B cell (primary cell): ENCODE measurements around the gene CLIP2. TPM values are rescaled to one million over a fixed set of nuclear protein-coding genes. Genes with fewer than 3 reads are reported as not detected.
A peak's percentile ranks its signal among the peaks of the same experiment; 100 is the strongest.
"Not testable (repeated sequence)": the region's sequence is repeated elsewhere in the genome, so short reads cannot be mapped to it uniquely, and the experiment has no call there.

Experiments used
- ATAC-seq: fragments of 200-7000 bp; cut with Tn5 transposase; one replicate; pipeline ENCODE4 v1.10.0; 2021; ENCODE audit warnings: low read depth, mild to moderate bottlenecking, moderate number of reproducible peaks, moderate library complexity
- CTCF ChIA-PET: fragments of 350-600 bp; sonication (Branson Sonifier 250); formaldehyde crosslinking; loops from one replicate; lab custom pipeline; 2021; ENCODE audit warnings: antibody characterized with exemption, inconsistent platforms; lab: Charles Lee
- POLR2A ChIA-PET: fragments of 350-600 bp; sonication (Branson Sonifier 250); formaldehyde crosslinking; loops from one replicate; lab custom pipeline; 2021; ENCODE audit warnings: antibody characterized with exemption; lab: Charles Lee
- DNase-seq: peaks from one replicate; pipeline ENCODE4 v3.0.0; 2013
- H2AFZ ChIP-seq: 2 replicates; pipeline ENCODE4 v1.6.1; 2012; ENCODE audit warnings: mild to moderate bottlenecking, low read depth, low read length; ENCODE audit not compliant: insufficient read depth, poor library complexity, severe bottlenecking
- H3K27ac ChIP-seq, 2 donors: 1 replicate in 1 of 2; 2 replicates in 1 of 2; pipeline ENCODE4 v1.5.1; 2012 to 2013; ENCODE audit warnings: low read length in 2 of 2, mild to moderate bottlenecking in 2 of 2, moderate library complexity in 1 of 2
- H3K27me3 ChIP-seq, 4 experiments: fragments of 200-600 bp in 1 of 4; sonication (generic) in 1 of 4; replicated peaks in 1 of 4; 1 replicate in 2 of 4; 2 replicates in 2 of 4; pipeline versions ENCODE4 v1.6.1 to v1.7.0; 2013 to 2016; ENCODE audit warnings: low read length in 3 of 4, mild to moderate bottlenecking in 2 of 4, mixed read lengths in 1 of 4, moderate library complexity in 1 of 4; ENCODE audit not compliant: insufficient read depth in 4 of 4, control insufficient read depth in 3 of 4; ENCODE audit errors: control extremely low read depth in 1 of 4
- H3K36me3 ChIP-seq, 2 experiments: replicated peaks in 1 of 2; 1 replicate in 1 of 2; 2 replicates in 1 of 2; pipeline versions ENCODE4 v1.6.1 to v1.7.1; 2013; ENCODE audit warnings: low read length in 1 of 2; ENCODE audit not compliant: insufficient read depth in 2 of 2, control insufficient read depth in 1 of 2; ENCODE audit errors: control extremely low read depth in 1 of 2, extremely low read depth in 1 of 2
- H3K4me1 ChIP-seq, 2 donors: fragments of 200-600 bp in 1 of 2; sonication (generic) in 1 of 2; 1 replicate in 1 of 2; 2 replicates in 1 of 2; pipeline versions ENCODE4 v1.5.1 to v1.6.1; 2013 to 2017; ENCODE audit warnings: low read length in 2 of 2; ENCODE audit not compliant: control insufficient read depth in 2 of 2, insufficient read depth in 2 of 2
- H3K4me2 ChIP-seq: replicated peaks from 2 replicates; pipeline ENCODE3; 2012; ENCODE audit warnings: mild to moderate bottlenecking, low read depth, low read length; ENCODE audit not compliant: poor library complexity, severe bottlenecking
- H3K4me3 ChIP-seq, 5 experiments: fragments of 200-600 bp in 1 of 5; sonication (generic) in 1 of 5; 1 replicate in 3 of 5; 2 replicates in 2 of 5; pipeline versions ENCODE4 v1.5.1 to v1.7.0; 2011 to 2016; ENCODE audit warnings: low read length in 4 of 5, mild to moderate bottlenecking in 4 of 5, low read depth in 2 of 5, control low read depth in 1 of 5, moderate library complexity in 1 of 5; ENCODE audit not compliant: insufficient read depth in 1 of 5; ENCODE audit errors: control extremely low read depth in 1 of 5, extremely low read depth in 1 of 5
- H3K79me2 ChIP-seq: fragments of 200-600 bp; sonication (generic); one replicate; pipeline ENCODE4 v1.6.0; 2016; ENCODE audit warnings: low read length; ENCODE audit not compliant: control insufficient read depth, insufficient read depth
- H3K9ac ChIP-seq: fragments of 200-600 bp; sonication (generic); 2 replicates; pipeline ENCODE4 v1.6.1; 2017; ENCODE audit warnings: mild to moderate bottlenecking, low read length, moderate library complexity
- H3K9me3 ChIP-seq, 3 donors: one replicate each; pipeline versions ENCODE4 v1.6.1 to v1.7.1; 2013; ENCODE audit warnings: low read length in 2 of 3; ENCODE audit not compliant: control insufficient read depth in 2 of 3, insufficient read depth in 1 of 3; ENCODE audit errors: control extremely low read depth in 1 of 3
- H4K20me1 ChIP-seq: 2 replicates; pipeline ENCODE4 v1.6.0; 2012; ENCODE audit warnings: mild to moderate bottlenecking, low read length; ENCODE audit not compliant: insufficient read depth, control insufficient read depth, poor library complexity, severe bottlenecking
- H3K27ac Mint-ChIP-seq: one replicate; pipeline ENCODE4 v1.8.0; 2021; ENCODE audit warnings: mixed read lengths
- H3K27me3 Mint-ChIP-seq: one replicate; pipeline ENCODE4 v1.8.0; 2021; ENCODE audit warnings: mixed read lengths
- H3K4me1 Mint-ChIP-seq: one replicate; pipeline ENCODE4 v1.8.0; 2021; ENCODE audit warnings: mixed read lengths
- H3K4me3 Mint-ChIP-seq: one replicate; pipeline ENCODE4 v1.8.0; 2021; ENCODE audit warnings: mixed read lengths
- H3K9me3 Mint-ChIP-seq: one replicate; pipeline ENCODE4 v1.8.0; 2022; ENCODE audit warnings: mixed read lengths; ENCODE audit not compliant: insufficient read depth
- EZH2 ChIP-seq: IDR thresholded peaks from 2 replicates; pipeline ENCODE4 v1.6.1; 2012; ENCODE audit warnings: borderline replicate concordance, low read depth, mild to moderate bottlenecking, moderate library complexity, low read length; ENCODE audit not compliant: insufficient read depth, poor library complexity, severe bottlenecking
- WGBS: methylation state at CpG from one replicate; pipeline ENCODE4 v1.1.5; 2013; ENCODE audit warnings: missing lambda C conversion rate; ENCODE audit not compliant: insufficient coverage; 5-methylcytosine and 5-hydroxymethylcytosine counted together
- intact Hi-C: fragments of 100-400 bp; cut with micrococcal nuclease; formaldehyde crosslinking; loops from one replicate; pipeline ENCODE4 v1.10.0; 2022
- polyA plus RNA-seq: library from polyadenylated mRNA; depleted of rRNA; stranded (reverse); fragments of >200 nt; gene quantifications from 2 replicates; pipeline ENCODE4 v1.2.3, GENCODE V29; 2012
- total RNA-seq, 2 donors: library from RNA; stranded (reverse); fragments of 120-200 nt in 1 of 2; gene quantifications; 1 replicate in 1 of 2; 2 replicates in 1 of 2; pipeline versions ENCODE4 v1.2.3 to v1.2.4, GENCODE V29; 2013 to 2022
- TF ChIP-seq, protein P1 (sequence below): fragments of 200-600 bp; IDR thresholded peaks from one replicate; pipeline ENCODE4 v1.8.0; 2022; ENCODE audit warnings: antibody characterized with exemption, mild to moderate bottlenecking

Gene CLIP2
- total and polyA plus RNA-seq, 2 donors (not counting 1 experiment from before 2014, with no cell fraction given) = 5.7 to 47.9 TPM

DNA sequence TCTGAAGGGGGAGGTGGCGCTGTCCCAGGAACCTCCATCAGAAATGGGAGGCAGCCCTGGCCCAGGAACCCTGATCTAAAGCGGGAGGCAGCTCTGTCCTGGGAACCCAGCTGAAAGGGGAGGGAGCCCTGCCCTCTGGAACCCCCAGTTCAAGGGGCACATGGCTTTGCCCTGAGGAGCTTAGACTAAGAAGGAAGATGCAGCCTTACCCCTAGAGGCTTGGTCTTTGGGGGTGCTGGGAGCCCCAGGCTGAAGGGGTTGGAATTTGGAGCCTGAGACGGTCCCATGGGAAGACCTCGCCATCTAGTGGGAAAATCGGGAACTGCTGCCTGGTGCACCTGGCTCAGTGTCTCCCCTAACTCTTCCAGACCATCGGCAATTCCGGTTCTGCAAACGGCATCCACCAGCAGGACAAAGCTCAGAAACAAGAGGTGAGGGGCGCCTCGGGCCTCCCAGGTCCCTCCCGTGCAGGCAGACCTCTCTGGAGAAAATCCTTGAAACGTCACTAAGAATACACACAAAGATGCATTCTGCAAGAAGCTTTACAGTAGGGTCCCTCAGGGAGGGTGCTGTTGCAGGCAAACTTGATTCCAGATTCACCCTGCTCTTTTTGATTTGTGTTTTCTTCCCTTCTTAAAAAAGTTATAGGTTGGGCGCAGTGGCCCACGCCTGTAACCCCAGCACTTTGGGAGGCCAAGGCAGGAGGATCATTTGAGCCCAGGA lies 112.1 kb downstream of the CLIP2 start:
- CTCF ChIA-PET = interaction anchor here (0.6 to 9.4 kb wide), 56 partner anchors 9 to 539 kb away, joined by 3 to 246 read pairs (median 4); partner anchors contain the start of genes CLIP2, ELN, LAT2 and LIMK1
- H3K36me3 ChIP-seq = peaks cover 0 to 33% of the 10 kb centered on the region in 2 experiments
- intact Hi-C loops = loop anchor here (1.0 kb wide), 2 partner anchors 195 to 333 kb away; no protein-coding TSS in a partner anchor
- TF ChIP-seq, protein P1, sequence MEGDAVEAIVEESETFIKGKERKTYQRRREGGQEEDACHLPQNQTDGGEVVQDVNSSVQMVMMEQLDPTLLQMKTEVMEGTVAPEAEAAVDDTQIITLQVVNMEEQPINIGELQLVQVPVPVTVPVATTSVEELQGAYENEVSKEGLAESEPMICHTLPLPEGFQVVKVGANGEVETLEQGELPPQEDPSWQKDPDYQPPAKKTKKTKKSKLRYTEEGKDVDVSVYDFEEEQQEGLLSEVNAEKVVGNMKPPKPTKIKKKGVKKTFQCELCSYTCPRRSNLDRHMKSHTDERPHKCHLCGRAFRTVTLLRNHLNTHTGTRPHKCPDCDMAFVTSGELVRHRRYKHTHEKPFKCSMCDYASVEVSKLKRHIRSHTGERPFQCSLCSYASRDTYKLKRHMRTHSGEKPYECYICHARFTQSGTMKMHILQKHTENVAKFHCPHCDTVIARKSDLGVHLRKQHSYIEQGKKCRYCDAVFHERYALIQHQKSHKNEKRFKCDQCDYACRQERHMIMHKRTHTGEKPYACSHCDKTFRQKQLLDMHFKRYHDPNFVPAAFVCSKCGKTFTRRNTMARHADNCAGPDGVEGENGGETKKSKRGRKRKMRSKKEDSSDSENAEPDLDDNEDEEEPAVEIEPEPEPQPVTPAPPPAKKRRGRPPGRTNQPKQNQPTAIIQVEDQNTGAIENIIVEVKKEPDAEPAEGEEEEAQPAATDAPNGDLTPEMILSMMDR = peak; percentile 89
- no peak for TF ChIP-seq EZH2
- peaks cover 0 to 3% (median 0%) of the 10 kb centered on the region in 3 donors for H3K9me3 ChIP-seq
- H2AFZ ChIP-seq = no peak overlapping the region
- Mint-ChIP-seq H3K27me3 (no peaks in the 10 kb centered on the region), H3K4me3 (no peak overlapping the region), H3K27ac (no peak overlapping the region), H3K4me1 (no peaks in the 10 kb centered on the region), H3K9me3 (no peaks in the 10 kb centered on the region)
- 51% methylated on average over 12 of the region's 14 CpGs for WGBS
- ATAC-seq (peak; percentile 78), DNase-seq (peak; percentile 82)
- H3K79me2 ChIP-seq = no peaks in the 10 kb centered on the region
- H3K27ac ChIP-seq = no peak overlapping the region
- H3K27me3 ChIP-seq = no peaks in the 10 kb centered on the region
- POLR2A ChIA-PET = interaction anchor here (0.6 to 1.3 kb wide), 2 partner anchors 191 to 301 kb away, joined by 3 to 4 read pairs; partner anchors contain the start of gene LAT2
- H3K4me3 ChIP-seq = no peak overlapping the region
- no peak overlapping the region for H3K9ac ChIP-seq
- no peak overlapping the region for H3K4me2 ChIP-seq
- no peaks in the 10 kb centered on the region for H4K20me1 ChIP-seq
- H3K4me1 ChIP-seq = no peaks in the 10 kb centered on the region

DNA sequence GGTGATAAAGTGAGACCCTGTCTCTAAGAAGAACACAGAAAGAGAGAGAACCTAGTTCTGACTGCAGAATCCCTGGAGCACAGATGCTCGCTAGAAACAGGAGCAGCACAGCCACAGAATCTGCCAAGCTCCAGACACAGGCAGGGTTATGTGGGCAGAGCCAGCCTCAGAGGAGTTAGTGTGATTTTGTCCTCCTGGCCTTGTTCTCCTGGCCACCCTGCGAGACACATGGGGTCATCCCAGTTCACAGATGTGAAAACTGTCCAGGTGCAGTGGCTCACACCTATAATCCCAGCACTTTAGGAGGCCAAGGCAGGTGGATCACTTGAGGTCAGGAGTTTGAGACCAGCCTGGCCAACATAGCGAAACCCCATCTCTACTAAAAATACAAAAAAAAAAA lies 113.5 kb downstream of the CLIP2 start:
- H3K9me3 Mint-ChIP-seq, H3K9me3 ChIP-seq, H2AFZ ChIP-seq, POLR2A ChIA-PET, H3K4me1 Mint-ChIP-seq, H3K79me2 ChIP-seq, H3K4me3 ChIP-seq, H3K27me3 Mint-ChIP-seq, H3K4me2 ChIP-seq, H4K20me1 ChIP-seq, H3K27me3 ChIP-seq, H3K4me3 Mint-ChIP-seq, H3K4me1 ChIP-seq, H3K9ac ChIP-seq, DNase-seq, H3K27ac Mint-ChIP-seq, intact Hi-C loops, ATAC-seq, H3K27ac ChIP-seq: not testable (repeated sequence)
- whole genome bisulfite sequencing = 94% methylated on average over 2 of the region's 3 CpGs
- CTCF ChIA-PET = interaction anchor here (0.7 to 9.4 kb wide), 9 partner anchors 9 to 376 kb away, joined by 3 to 246 read pairs (median 10); partner anchors contain the start of gene LAT2
- peaks cover 0 to 25% of the 10 kb centered on the region in 2 experiments for H3K36me3 ChIP-seq
